K562 (cell line): ENCODE data around the gene VPS41. TPM values are rescaled to one million over a fixed set of nuclear protein-coding genes. Genes with fewer than 3 reads are reported as not detected.

Experiments used
- ATAC-seq: fragments of 200-7000 bp; cut with Tn5 transposase; 3 replicates; pipeline ENCODE4 v1.9.1; 2020; ENCODE audit warnings: moderate library complexity
- BruUV-seq: library from RNA; stranded (reverse); fragments of 400-500 nt; replicated peaks from 2 replicates; lab custom pipeline; 2021; lab: Mats Ljungman, UMichigan
- CTCF ChIA-PET: fragments of 300-600 bp; formaldehyde crosslinking; extraction: SDS; loops from one replicate; lab custom pipeline; 2021; ENCODE audit warnings: low intra/inter-chr PET ratio; lab: Yijun Ruan, JAX
- POLR2A ChIA-PET: fragments of 300-600, 350-650 bp; sonication (Branson Sonifier 250); formaldehyde crosslinking; extraction: SDS; loops from one replicate; lab custom pipeline; 2021; ENCODE audit warnings: antibody characterized with exemption, inconsistent platforms; lab: Yijun Ruan, JAX
- DNase-seq, 4 experiments: peaks; one replicate each; pipeline versions ENCODE4 v3.0.0 to v3.0.0-alpha.2; 2011 to 2018; ENCODE audit warnings: low spot score in 3 of 4, mixed read lengths in 3 of 4; ENCODE audit errors: extremely low read depth in 1 of 4
- FAIRE-seq: peaks from 2 replicates; lab custom pipeline; 2011; peaks lifted over from hg19 to GRCh38; lab: Jason Lieb, UNC
- H2AFZ ChIP-seq: 2 replicates; pipeline ENCODE4 v1.6.0; 2011; ENCODE audit warnings: low read depth, low read length, control low read depth, inconsistent platforms
- H3K27ac ChIP-seq: fragments of 200-600 bp; 3 replicates; pipeline ENCODE4 v1.8.0; 2011; ENCODE audit warnings: low read depth, mild to moderate bottlenecking, control low read depth, inconsistent platforms, low read length, moderate library complexity, mixed read lengths; ENCODE audit errors: extremely low read depth
- H3K27me3 ChIP-seq, 2 experiments: fragments of 300-600 bp in 1 of 2; 2 replicates in 1 of 2; 3 replicates in 1 of 2; pipeline versions ENCODE4 v1.6.0 to v1.8.0; 2011; ENCODE audit warnings: inconsistent platforms in 2 of 2, low read length in 2 of 2, mild to moderate bottlenecking in 1 of 2, mixed read lengths in 1 of 2, moderate library complexity in 1 of 2; ENCODE audit not compliant: control insufficient read depth in 2 of 2, insufficient read depth in 2 of 2
- H3K36me3 ChIP-seq: fragments of 300-600 bp; 3 replicates; pipeline ENCODE4 v1.8.0; 2011; ENCODE audit warnings: mild to moderate bottlenecking, low read length, inconsistent platforms; ENCODE audit not compliant: control insufficient read depth, insufficient read depth
- H3K4me1 ChIP-seq, 2 experiments: fragments of 200-600 bp in 1 of 2; replicated peaks in 1 of 2; 2 replicates in 1 of 2; 3 replicates in 1 of 2; pipeline versions ENCODE4 v1.5.1 to v1.8.0; 2011; ENCODE audit warnings: inconsistent platforms in 2 of 2, low read length in 2 of 2, mild to moderate bottlenecking in 1 of 2, mixed read lengths in 1 of 2, moderate library complexity in 1 of 2; ENCODE audit not compliant: control insufficient read depth in 2 of 2, insufficient read depth in 2 of 2
- H3K4me2 ChIP-seq: 2 replicates; pipeline ENCODE4 v1.6.1; 2011; ENCODE audit warnings: low read length, control low read depth, inconsistent platforms, mixed read lengths; ENCODE audit not compliant: insufficient read depth
- H3K4me3 ChIP-seq: fragments of 200-600 bp; sonication (generic), shearing (Covaris generic); 2 replicates; pipeline ENCODE4 v1.5.1; 2016; ENCODE audit warnings: control low read depth, inconsistent platforms
- H3K79me2 ChIP-seq: fragments of 200-600 bp; 3 replicates; pipeline ENCODE4 v1.8.0; 2011; ENCODE audit warnings: low read length, inconsistent platforms; ENCODE audit not compliant: control insufficient read depth, insufficient read depth
- H3K9ac ChIP-seq, 2 experiments: 2 replicates each; pipeline versions ENCODE4 v1.6.0 to v1.6.1; 2011; ENCODE audit warnings: low read depth in 2 of 2, low read length in 2 of 2, control low read depth in 1 of 2, inconsistent platforms in 1 of 2, mild to moderate bottlenecking in 1 of 2, mixed read lengths in 1 of 2; ENCODE audit not compliant: insufficient read depth in 1 of 2
- H3K9me1 ChIP-seq: one replicate; pipeline ENCODE4 v1.6.0; 2011; ENCODE audit warnings: inconsistent platforms, mild to moderate bottlenecking, low read length, moderate library complexity; ENCODE audit not compliant: control insufficient read depth, insufficient read depth
- H3K9me3 ChIP-seq: replicated peaks from 2 replicates; pipeline ENCODE4 v1.5.1; 2011; ENCODE audit warnings: low read depth, low read length, inconsistent platforms; ENCODE audit not compliant: control insufficient read depth, insufficient read depth
- H4K20me1 ChIP-seq: replicated peaks from 2 replicates; pipeline ENCODE4 v1.6.1; 2011; ENCODE audit warnings: low read length, inconsistent platforms, mixed read lengths; ENCODE audit not compliant: control insufficient read depth, insufficient read depth
- GATAD2A ChIP-seq: fragments of 450-650 bp; IDR thresholded peaks from 2 replicates; pipeline ENCODE4 v1.6.1; 2017
- NBN ChIP-seq: fragments of 450-650 bp; IDR thresholded peaks from 2 replicates; pipeline ENCODE4 v1.6.1; 2016; ENCODE audit warnings: low read depth, mild to moderate bottlenecking
- PHTF2 ChIP-seq: fragments of 250-450 bp; sonication (Bioruptor Pico); IDR thresholded peaks from 2 replicates; pipeline ENCODE4 v1.5.0; 2021; ENCODE audit warnings: mild to moderate bottlenecking
- ZBED1 ChIP-seq: IDR thresholded peaks from 2 replicates; pipeline ENCODE4 v1.6.1; 2014
- ZNF778 ChIP-seq: fragments of 450-650 bp; formaldehyde crosslinking; IDR thresholded peaks from 2 replicates; pipeline ENCODE4 v1.4.0; 2020; ENCODE audit warnings: mild to moderate bottlenecking, moderate library complexity
- WGBS: fragments of 100-300 bp; shearing (Covaris generic); methylation state at CpG from one replicate; pipeline ENCODE4 v1.1.6; 2016; ENCODE audit warnings: low coverage, mixed read lengths; ENCODE audit not compliant: insufficient coverage; ENCODE audit errors: missing lambda C conversion rate; 5-methylcytosine and 5-hydroxymethylcytosine counted together
- in situ Hi-C: fragments of 300-500 bp; cut with MboI; formaldehyde crosslinking; loops from 4 replicates; pipeline ENCODE4 v1.15.0; 2018; ENCODE audit warnings: inconsistent platforms, mixed read lengths
- intact Hi-C: fragments of 100-400 bp; cut with micrococcal nuclease; formaldehyde crosslinking; loops from 2 replicates; pipeline ENCODE4 v1.14.2; 2022
- polyA plus RNA-seq, 8 experiments: library from polyadenylated mRNA; depleted of rRNA in 4 of 8; stranded (reverse) in 5 of 8; unstranded in 3 of 8; fragments of >200 nt; fragmentation: Nextera tagmentation in 2 of 8; fragmentation: Illumina TruSeq in 1 of 8; extraction: Ambion mirVana in 2 of 8; extraction: Trizol in 1 of 8; gene quantifications; 2 replicates each; pipeline versions ENCODE4 v1.2.1 to v1.2.3, GENCODE V29; 2011 to 2014; ENCODE audit warnings: inconsistent platforms in 1 of 8, missing spikeins in 1 of 8
- total RNA-seq, 7 experiments: library from RNA; depleted of rRNA in 6 of 7; stranded (reverse); fragments of >200 nt in 6 of 7; fragmentation: Illumina TruSeq in 2 of 7; extraction: Trizol in 2 of 7; gene quantifications; 2 replicates each; pipeline versions ENCODE4 v1.2.1 to v1.2.3, GENCODE V29; 2011 to 2021; ENCODE audit warnings: low replicate concordance in 1 of 7
- TF ChIP-seq, protein P1 (sequence below), 2 experiments: fragments of 200-800 bp in 1 of 2; sonication (Bioruptor generic) in 1 of 2; sonication (generic) in 1 of 2; formaldehyde crosslinking in 1 of 2; IDR thresholded peaks in 1 of 2; conservative IDR thresholded peaks in 1 of 2; 2 replicates each; pipeline versions ENCODE4 v1.5.0 to v1.6.1; 2016 to 2020; ENCODE audit warnings: missing compliant biosample characterization in 1 of 2, missing genetic modification characterization in 1 of 2, missing genetic modification reagents in 1 of 2
- TF ChIP-seq, protein P2 (sequence below): fragments of 450-650 bp; formaldehyde crosslinking; IDR thresholded peaks from 2 replicates; pipeline ENCODE4 v1.4.0; 2020; ENCODE audit warnings: mild to moderate bottlenecking
- TF ChIP-seq, protein P3 (sequence below): sonication (generic); formaldehyde crosslinking; IDR thresholded peaks from 2 replicates; pipeline ENCODE4 v1.8.0; 2023; ENCODE audit warnings: mild to moderate bottlenecking, missing genetic modification reagents

The VPS41 gene
- total and polyA plus RNA-seq, 9 of the 15 experiments (the other 6 are each of a cell fraction or from before 2014, with no cell fraction given), result 17.7 to 46.8 (median 32.1) TPM

DNA sequence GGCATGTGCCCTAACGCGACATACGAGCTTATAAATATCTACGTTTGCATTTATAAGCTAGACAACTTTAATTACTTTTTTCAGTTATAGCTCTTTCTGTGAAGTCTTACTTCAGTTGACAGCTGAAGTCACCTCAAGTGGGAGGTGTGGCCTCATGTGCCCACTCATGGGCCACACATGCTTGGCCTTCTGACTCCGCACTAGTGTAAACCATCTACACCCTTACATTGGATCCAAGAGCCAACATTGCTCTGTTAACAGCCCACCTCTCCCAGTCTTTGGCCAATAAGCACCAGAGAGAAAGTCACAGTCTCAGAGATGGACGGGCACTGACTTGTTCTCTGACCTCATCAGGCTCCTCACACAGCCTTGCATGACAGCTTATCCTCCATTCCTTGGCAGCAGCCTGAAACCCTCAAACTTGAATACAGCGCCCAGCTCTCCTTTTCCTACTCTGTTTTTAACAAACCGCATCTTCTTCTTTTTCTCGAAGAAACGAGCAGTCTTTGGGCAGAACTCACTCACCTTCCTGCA is 206.9 kb downstream of the VPS41 start:
- Histone ChIP-seq H3K4me1 (no peaks in the 10 kb centered on the region), H3K79me2 (no peaks in the 10 kb centered on the region), H2AFZ (no peak overlapping the region), H3K27ac (no peak overlapping the region), H3K27me3 (peaks cover 15 to 18% of the 10 kb centered on the region in 2 experiments), H3K9me3 (no peaks in the 10 kb centered on the region), H3K4me2 (no peak overlapping the region), H3K36me3 (no peaks in the 10 kb centered on the region), H3K4me3 (no peak overlapping the region), H3K9ac (no peak overlapping the region), H3K9me1 (no peaks in the 10 kb centered on the region), H4K20me1 (peaks cover 4% of the 10 kb centered on the region; the same call in 1 of the 2 replicates)
- intact Hi-C loops (no loop called here), in situ Hi-C loops (no loop called here)
- ChIA-PET CTCF (no interaction called here), POLR2A (no interaction called here)
- FAIRE-seq, result no peak
- no TSS peak for BruUV-seq
- no peak for DNase-seq
- ATAC-seq, result no peak
- 8% methylated on average over 6 of the region's 10 CpGs for WGBS
- TF ChIP-seq NBN (no peak), GATAD2A (no peak), PHTF2 (CRISPR knock-in tag) (no peak), ZBED1 (no peak), ZNF778 (CRISPR knock-in tag) (no peak)
- TF ChIP-seq, protein P1, sequence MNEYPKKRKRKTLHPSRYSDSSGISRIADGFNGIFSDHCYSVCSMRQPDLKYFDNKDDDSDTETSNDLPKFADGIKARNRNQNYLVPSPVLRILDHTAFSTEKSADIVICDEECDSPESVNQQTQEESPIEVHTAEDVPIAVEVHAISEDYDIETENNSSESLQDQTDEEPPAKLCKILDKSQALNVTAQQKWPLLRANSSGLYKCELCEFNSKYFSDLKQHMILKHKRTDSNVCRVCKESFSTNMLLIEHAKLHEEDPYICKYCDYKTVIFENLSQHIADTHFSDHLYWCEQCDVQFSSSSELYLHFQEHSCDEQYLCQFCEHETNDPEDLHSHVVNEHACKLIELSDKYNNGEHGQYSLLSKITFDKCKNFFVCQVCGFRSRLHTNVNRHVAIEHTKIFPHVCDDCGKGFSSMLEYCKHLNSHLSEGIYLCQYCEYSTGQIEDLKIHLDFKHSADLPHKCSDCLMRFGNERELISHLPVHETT (CRISPR knock-in tag; conservative IDR thresholded peaks at IDR 0.05 in 1 of 2, IDR thresholded peaks at IDR 0.05 in 1 of 2), result no peak
- TF ChIP-seq, protein P2, sequence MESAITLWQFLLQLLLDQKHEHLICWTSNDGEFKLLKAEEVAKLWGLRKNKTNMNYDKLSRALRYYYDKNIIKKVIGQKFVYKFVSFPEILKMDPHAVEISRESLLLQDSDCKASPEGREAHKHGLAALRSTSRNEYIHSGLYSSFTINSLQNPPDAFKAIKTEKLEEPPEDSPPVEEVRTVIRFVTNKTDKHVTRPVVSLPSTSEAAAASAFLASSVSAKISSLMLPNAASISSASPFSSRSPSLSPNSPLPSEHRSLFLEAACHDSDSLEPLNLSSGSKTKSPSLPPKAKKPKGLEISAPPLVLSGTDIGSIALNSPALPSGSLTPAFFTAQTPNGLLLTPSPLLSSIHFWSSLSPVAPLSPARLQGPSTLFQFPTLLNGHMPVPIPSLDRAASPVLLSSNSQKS (CRISPR knock-in tag), result no peak
- TF ChIP-seq, protein P3, sequence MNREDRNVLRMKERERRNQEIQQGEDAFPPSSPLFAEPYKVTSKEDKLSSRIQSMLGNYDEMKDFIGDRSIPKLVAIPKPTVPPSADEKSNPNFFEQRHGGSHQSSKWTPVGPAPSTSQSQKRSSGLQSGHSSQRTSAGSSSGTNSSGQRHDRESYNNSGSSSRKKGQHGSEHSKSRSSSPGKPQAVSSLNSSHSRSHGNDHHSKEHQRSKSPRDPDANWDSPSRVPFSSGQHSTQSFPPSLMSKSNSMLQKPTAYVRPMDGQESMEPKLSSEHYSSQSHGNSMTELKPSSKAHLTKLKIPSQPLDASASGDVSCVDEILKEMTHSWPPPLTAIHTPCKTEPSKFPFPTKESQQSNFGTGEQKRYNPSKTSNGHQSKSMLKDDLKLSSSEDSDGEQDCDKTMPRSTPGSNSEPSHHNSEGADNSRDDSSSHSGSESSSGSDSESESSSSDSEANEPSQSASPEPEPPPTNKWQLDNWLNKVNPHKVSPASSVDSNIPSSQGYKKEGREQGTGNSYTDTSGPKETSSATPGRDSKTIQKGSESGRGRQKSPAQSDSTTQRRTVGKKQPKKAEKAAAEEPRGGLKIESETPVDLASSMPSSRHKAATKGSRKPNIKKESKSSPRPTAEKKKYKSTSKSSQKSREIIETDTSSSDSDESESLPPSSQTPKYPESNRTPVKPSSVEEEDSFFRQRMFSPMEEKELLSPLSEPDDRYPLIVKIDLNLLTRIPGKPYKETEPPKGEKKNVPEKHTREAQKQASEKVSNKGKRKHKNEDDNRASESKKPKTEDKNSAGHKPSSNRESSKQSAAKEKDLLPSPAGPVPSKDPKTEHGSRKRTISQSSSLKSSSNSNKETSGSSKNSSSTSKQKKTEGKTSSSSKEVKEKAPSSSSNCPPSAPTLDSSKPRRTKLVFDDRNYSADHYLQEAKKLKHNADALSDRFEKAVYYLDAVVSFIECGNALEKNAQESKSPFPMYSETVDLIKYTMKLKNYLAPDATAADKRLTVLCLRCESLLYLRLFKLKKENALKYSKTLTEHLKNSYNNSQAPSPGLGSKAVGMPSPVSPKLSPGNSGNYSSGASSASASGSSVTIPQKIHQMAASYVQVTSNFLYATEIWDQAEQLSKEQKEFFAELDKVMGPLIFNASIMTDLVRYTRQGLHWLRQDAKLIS (CRISPR knock-in tag), result no peak
